ENCODE results near the gene ZNF776.
"Not testable (repeated sequence)": the region's sequence is repeated elsewhere in the genome, so short reads cannot be mapped to it uniquely, and the experiment has no call there.

The ZNF776 gene

GRCh38 chr19:57719901-57720519 is 26.6 kb upstream of the ZNF776 start:
- H3K27ac ChIP-seq = no peak overlapping the region
- TF ChIP-seq, protein P1, sequence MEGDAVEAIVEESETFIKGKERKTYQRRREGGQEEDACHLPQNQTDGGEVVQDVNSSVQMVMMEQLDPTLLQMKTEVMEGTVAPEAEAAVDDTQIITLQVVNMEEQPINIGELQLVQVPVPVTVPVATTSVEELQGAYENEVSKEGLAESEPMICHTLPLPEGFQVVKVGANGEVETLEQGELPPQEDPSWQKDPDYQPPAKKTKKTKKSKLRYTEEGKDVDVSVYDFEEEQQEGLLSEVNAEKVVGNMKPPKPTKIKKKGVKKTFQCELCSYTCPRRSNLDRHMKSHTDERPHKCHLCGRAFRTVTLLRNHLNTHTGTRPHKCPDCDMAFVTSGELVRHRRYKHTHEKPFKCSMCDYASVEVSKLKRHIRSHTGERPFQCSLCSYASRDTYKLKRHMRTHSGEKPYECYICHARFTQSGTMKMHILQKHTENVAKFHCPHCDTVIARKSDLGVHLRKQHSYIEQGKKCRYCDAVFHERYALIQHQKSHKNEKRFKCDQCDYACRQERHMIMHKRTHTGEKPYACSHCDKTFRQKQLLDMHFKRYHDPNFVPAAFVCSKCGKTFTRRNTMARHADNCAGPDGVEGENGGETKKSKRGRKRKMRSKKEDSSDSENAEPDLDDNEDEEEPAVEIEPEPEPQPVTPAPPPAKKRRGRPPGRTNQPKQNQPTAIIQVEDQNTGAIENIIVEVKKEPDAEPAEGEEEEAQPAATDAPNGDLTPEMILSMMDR (conservative IDR thresholded peaks at IDR 0.05) = no peak
- no peak for TF ChIP-seq ZFX (IDR thresholded peaks at IDR 0.05)

- TF ChIP-seq, protein P1 (conservative IDR thresholded peaks at IDR 0.05) = no peak
- no peak for TF ChIP-seq ZFX (IDR thresholded peaks at IDR 0.05)
- H3K27ac ChIP-seq = no peak overlapping the region
Measured at GRCh38 chr19:57720878-57721277, 25.7 kb upstream of the ZNF776 start.

DNA sequence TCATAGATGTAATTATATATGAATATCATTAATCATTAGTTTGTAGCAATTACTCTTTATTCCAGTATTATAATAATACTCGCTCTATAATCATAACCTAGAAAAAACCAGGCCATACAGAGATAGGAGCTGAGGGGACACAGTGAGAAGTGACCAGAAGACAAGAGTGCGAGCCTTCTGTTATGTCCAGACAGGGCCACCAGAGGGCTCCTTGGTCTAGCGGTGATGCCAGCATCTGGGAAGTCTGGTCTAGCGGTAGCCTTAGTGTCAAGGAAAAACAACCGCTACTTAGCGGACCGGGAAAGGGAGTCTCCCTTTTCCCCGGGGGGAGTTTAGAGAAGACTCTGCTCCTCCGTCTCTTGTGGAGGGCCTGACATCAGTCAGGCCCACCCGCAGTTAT is 8.3 kb upstream of the ZNF776 start:
- TF ChIP-seq, protein P1 (conservative IDR thresholded peaks at IDR 0.05) = peak; percentile 65
- H3K27ac ChIP-seq = not testable (repeated sequence)

DNA sequence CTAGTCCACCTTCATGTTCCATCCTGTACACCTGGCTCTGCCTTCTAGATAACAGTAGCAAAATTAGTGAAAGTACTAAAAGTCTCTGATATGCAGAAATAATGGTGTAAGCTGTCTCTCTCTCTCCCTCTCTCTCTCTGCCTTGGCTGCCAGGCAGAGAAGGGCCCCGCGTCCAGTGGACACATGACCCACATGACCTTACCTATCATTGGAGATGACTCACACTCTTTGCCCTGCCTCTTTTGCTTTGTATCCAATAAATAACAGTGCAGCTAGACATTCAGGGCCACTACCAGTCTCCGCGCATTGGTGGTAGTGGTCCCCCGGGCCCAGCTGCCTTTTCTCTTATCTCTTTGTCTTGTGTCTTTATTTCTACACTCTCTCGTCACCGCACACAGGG is 7.8 kb upstream of the ZNF776 start:
- H3K27ac ChIP-seq = not testable (repeated sequence)

GRCh38 chr19:57747472-57747807 is 825 bp downstream of the ZNF776 start:
- TF ChIP-seq, protein P1 (conservative IDR thresholded peaks at IDR 0.05) = no peak
- no peak for TF ChIP-seq ZFX (IDR thresholded peaks at IDR 0.05)
- peak overlapping the region; percentile 86 for H3K27ac ChIP-seq

DNA sequence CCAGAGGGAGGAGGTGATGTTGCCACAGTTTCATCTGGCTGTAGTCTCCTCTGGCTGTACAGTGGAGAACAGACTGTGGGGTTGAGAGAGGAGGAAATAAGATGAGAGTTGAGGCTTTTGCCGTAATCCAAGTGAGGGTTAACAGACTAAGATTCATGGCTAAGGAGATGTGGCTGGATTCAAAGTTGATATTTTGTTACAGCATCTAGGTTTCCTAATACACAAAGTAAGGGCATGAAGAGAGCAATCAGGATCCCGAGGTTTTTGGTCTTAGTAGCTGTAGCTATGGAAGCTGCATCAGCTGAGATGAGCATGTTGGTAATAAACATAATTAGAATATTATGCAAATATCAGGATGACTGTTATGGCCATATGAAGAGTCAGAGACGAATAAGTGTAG is 1.4 kb downstream of the ZNF776 start:
- no peak overlapping the region for H3K27ac ChIP-seq
- no peak for TF ChIP-seq ZFX (IDR thresholded peaks at IDR 0.05)
- TF ChIP-seq, protein P1 (conservative IDR thresholded peaks at IDR 0.05) = no peak

DNA sequence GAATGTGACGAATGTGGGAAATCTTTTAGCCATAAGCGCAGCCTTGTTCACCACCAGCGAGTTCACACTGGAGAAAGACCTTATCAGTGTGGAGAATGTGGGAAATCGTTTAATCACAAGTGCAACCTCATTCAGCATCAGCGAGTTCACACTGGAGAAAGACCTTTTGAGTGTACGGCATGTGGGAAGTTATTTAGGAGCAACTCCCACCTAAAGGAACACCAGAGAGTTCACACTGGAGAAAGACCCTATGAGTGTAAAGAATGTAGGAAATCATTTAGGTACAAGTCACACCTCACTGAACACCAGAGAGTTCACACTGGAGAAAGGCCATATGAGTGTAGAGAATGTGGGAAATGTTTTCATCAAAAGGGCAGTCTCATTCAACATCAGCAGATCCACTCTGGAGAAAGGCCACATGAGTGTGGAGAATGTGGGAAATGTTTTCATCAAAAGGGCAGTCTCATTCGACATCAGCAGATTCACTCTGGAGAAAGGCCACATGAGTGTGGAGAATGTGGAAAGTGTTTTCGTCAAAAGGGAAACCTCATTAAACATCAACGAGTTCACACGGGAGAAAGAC is 7.6 kb downstream of the ZNF776 start:
- TF ChIP-seq ZFX (IDR thresholded peaks at IDR 0.05) = no peak
- TF ChIP-seq, protein P1 (conservative IDR thresholded peaks at IDR 0.05) = no peak
- no peak overlapping the region for H3K27ac ChIP-seq

DNA sequence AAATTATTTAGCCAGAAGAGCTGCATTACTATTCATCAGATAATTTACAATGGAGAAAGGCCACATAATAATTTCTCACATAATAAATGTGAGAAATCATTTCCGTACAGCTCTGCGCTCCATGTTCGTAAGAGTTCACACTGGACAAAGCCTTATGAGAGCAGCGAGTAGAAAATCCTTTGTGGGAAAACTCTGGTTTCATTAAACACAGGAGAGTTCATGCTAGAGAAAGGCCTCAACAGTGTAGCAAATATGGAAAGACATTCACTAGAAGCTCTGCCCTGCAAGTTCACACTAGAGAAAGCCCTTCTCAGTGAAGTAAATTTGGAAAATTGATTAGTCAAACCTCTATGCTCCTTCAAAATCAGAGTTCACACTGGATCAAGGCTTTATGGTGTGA is 8.4 kb downstream of the ZNF776 start:
- H3K27ac ChIP-seq = no peak overlapping the region
- no peak for TF ChIP-seq ZFX (IDR thresholded peaks at IDR 0.05)
- TF ChIP-seq, protein P1 (conservative IDR thresholded peaks at IDR 0.05) = no peak
